ENCODE measurements around the gene RBM15. TPM values are rescaled to one million over a fixed set of nuclear protein-coding genes. Genes with fewer than 3 reads are reported as not detected.

RBM15 gene
- total and polyA plus RNA-seq, 2 of the 13 experiments (the other 11 are each of a cell fraction or from before 2014, with no cell fraction given): 13.5 to 36.4 TPM

GRCh38 chr1:110393286-110393685 lies 54.1 kb downstream of the RBM15 start:
- no peaks in the 10 kb centered on the region for H3K27me3 ChIP-seq (ENCODE audit: control insufficient read depth in 1 of 2, insufficient read depth in 2 of 2, low read length in 2 of 2)
- H3K27ac ChIP-seq (ENCODE audit: extremely low read length, insufficient read depth, low read length): peak overlapping the region; percentile 10
- no peaks in the 10 kb centered on the region for H3K79me2 ChIP-seq (ENCODE audit: insufficient read depth, low read length)
- no peak for ATAC-seq
- TF ChIP-seq CEBPG (CRISPR knock-in tag; IDR thresholded peaks at IDR 0.05): 0 out of 2 replicates have a peak, but pooled peaks have one; percentile 12
- no peak for TF ChIP-seq ZNF34 (CRISPR knock-in tag; IDR thresholded peaks at IDR 0.05; ENCODE audit: borderline replicate concordance)
- peak; percentile 45; the same call in 1 of the 2 replicates for TF ChIP-seq CEBPB (IDR thresholded peaks at IDR 0.05; ENCODE audit: borderline replicate concordance, low read depth, low read length)
- ChIA-PET CTCF (ENCODE audit: low intra/inter-chr PET ratio, low total read pairs) (no interaction called here), POLR2A (interaction anchor here (1.0 to 1.4 kb wide), 4 partner anchors 12 to 73 kb away, joined by 3 to 4 read pairs (median 3); no protein-coding TSS in a partner anchor)
- DNase-seq (ENCODE audit: low spot score): no peak
- FAIRE-seq: no peak
- in situ Hi-C loops (cut with HindIII; ENCODE audit: extremely low pct_ligation_motif_present, low pct_unique_long_range_greater_than_20kb) (no loop called here), intact Hi-C loops (cut with micrococcal nuclease; ENCODE audit: unreplicated experiment) (loop anchor here (5.0 kb wide), 2 partner anchors 41 to 56 kb away; partner anchors contain the start of gene RBM15)
- no peak overlapping the region for H2AFZ ChIP-seq (ENCODE audit: low read length)
- H3K4me3 ChIP-seq (replicated peaks in 1 of 3; ENCODE audit: insufficient read depth in 1 of 3, low read depth in 2 of 3, low read length in 3 of 3): no peak overlapping the region
- no peak overlapping the region for H3K9ac ChIP-seq (ENCODE audit: insufficient read depth, low read depth, low read length)
- 69% methylated on average over 2 of the region's 2 CpGs for WGBS (ENCODE audit: low lambda C conversion rate)
- H3K4me1 ChIP-seq (ENCODE audit: insufficient read depth, low read length): peaks cover 39% of the 10 kb centered on the region
- no peak overlapping the region for H3K4me2 ChIP-seq (ENCODE audit: low read depth, low read length)
- no peaks in the 10 kb centered on the region for H4K20me1 ChIP-seq (ENCODE audit: insufficient read depth, low read length)
- peaks cover 0 to 11% of the 10 kb centered on the region in 2 experiments; a peak in 1 of 5 replicates for H3K36me3 ChIP-seq (replicated peaks in 1 of 2; ENCODE audit: control insufficient read depth in 1 of 2, insufficient read depth in 2 of 2, low read length in 2 of 2)
- H3K9me3 ChIP-seq (ENCODE audit: low read length): no peaks in the 10 kb centered on the region
- no TSS peak for BruUV-seq (replicated peaks)

GRCh38 chr1:110393691-110394492 lies 54.7 kb downstream of the RBM15 start:
- Histone ChIP-seq H4K20me1 (ENCODE audit: insufficient read depth, low read length) (no peaks in the 10 kb centered on the region), H3K79me2 (ENCODE audit: insufficient read depth, low read length) (no peaks in the 10 kb centered on the region), H2AFZ (ENCODE audit: low read length) (no peak overlapping the region), H3K4me3 (replicated peaks in 1 of 3; ENCODE audit: insufficient read depth in 1 of 3, low read depth in 2 of 3, low read length in 3 of 3) (no peak overlapping the region), H3K9ac (ENCODE audit: insufficient read depth, low read depth, low read length) (no peak overlapping the region), H3K4me2 (ENCODE audit: low read depth, low read length) (no peak overlapping the region), H3K9me3 (ENCODE audit: low read length) (no peaks in the 10 kb centered on the region), H3K27ac (ENCODE audit: extremely low read length, insufficient read depth, low read length) (peak overlapping the region; percentile 10), H3K36me3 (replicated peaks in 1 of 2; ENCODE audit: control insufficient read depth in 1 of 2, insufficient read depth in 2 of 2, low read length in 2 of 2) (peaks cover 0 to 11% of the 10 kb centered on the region in 2 experiments; a peak in 1 of 5 replicates), H3K27me3 (ENCODE audit: control insufficient read depth in 1 of 2, insufficient read depth in 2 of 2, low read length in 2 of 2) (no peaks in the 10 kb centered on the region), H3K4me1 (ENCODE audit: insufficient read depth, low read length) (peaks cover 39% of the 10 kb centered on the region)
- DNase-seq (ENCODE audit: low spot score) (peak; percentile 47), ATAC-seq (peak; percentile 9; the same call in 2 of the 3 replicates), FAIRE-seq (no peak)
- intact Hi-C loops (cut with micrococcal nuclease; ENCODE audit: unreplicated experiment): loop anchor here (5.0 kb wide), 2 partner anchors 42 to 57 kb away; partner anchors contain the start of gene RBM15
- no TSS peak for BruUV-seq (replicated peaks)
- WGBS (ENCODE audit: low lambda C conversion rate): 57% methylated on average over 3 of the region's 3 CpGs
- ChIA-PET CTCF (ENCODE audit: low intra/inter-chr PET ratio, low total read pairs) (no interaction called here), POLR2A (interaction anchor here (1.0 to 1.3 kb wide), 3 partner anchors 11 to 73 kb away, joined by 3 read pairs; no protein-coding TSS in a partner anchor)
- in situ Hi-C loops (cut with HindIII; ENCODE audit: extremely low pct_ligation_motif_present, low pct_unique_long_range_greater_than_20kb): no loop called here
- TF ChIP-seq RARG (CRISPR knock-in tag; IDR thresholded peaks at IDR 0.05; ENCODE audit: low read depth) (no peak), FOSL2 (CRISPR knock-in tag; IDR thresholded peaks at IDR 0.05) (peak; percentile 1; the same call in 1 of the 2 replicates), ZNF891 (CRISPR knock-in tag; IDR thresholded peaks at IDR 0.05) (no peak), ATM (IDR thresholded peaks at IDR 0.05; ENCODE audit: borderline replicate concordance) (no peak), ZSCAN31 (CRISPR knock-in tag; IDR thresholded peaks at IDR 0.05; ENCODE audit: low read depth) (no peak), DRAP1 (CRISPR knock-in tag; IDR thresholded peaks at IDR 0.05) (no peak), ZNF20 (CRISPR knock-in tag; IDR thresholded peaks at IDR 0.05) (no peak), ZUFSP (CRISPR knock-in tag; IDR thresholded peaks at IDR 0.05; ENCODE audit: borderline replicate concordance) (no peak), FOXP1 (IDR thresholded peaks at IDR 0.05) (no peak), FOXP1 (CRISPR knock-in tag; IDR thresholded peaks at IDR 0.05) (no peak), ZNF296 (CRISPR knock-in tag; conservative IDR thresholded peaks at IDR 0.05) (no peak), HNRNPL (IDR thresholded peaks at IDR 0.05; ENCODE audit: low read depth, low read length) (no peak), MTERF4 (CRISPR knock-in tag; IDR thresholded peaks at IDR 0.05) (no peak)

Data from HepG2 (cell line).